ENCODE results near the gene PARD3B.

PARD3B gene

DNA sequence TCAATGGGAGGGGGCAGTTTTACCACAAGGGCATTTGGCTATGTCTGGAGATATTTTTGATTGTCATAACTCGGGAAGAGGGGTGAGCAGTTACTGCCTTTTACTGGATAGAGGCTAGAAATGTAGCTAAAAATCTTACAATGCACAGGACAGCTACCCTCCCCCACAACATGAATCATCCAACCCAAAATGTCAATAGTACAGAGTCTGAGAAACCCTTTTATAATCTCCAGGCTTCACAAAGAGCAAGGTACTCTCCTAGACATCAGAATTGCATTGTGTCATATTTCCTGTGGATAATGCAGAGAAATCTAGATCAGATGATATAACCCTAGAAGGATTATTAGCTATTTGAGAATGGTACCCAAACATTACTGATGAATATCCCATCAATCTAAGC, 859.9 kb downstream of the PARD3B start:
- DNase-seq: no peak
- no peaks in the 10 kb centered on the region for H3K4me1 ChIP-seq (ENCODE audit: control extremely low read depth in 1 of 4, control insufficient read depth in 4 of 4, insufficient read depth in 4 of 4, low read length in 3 of 4)
- ChIA-PET CTCF (interaction anchor here (1.0 kb wide), 1 partner anchor 12 kb away, joined by 3 read pairs; no protein-coding TSS in a partner anchor), POLR2A (no interaction called here)
- WGBS (ENCODE audit: insufficient coverage): no CpG with 5 or more reads among the region's 1 CpG
- no peaks in the 10 kb centered on the region for H3K9me3 ChIP-seq (ENCODE audit: control extremely low read depth in 1 of 5, control insufficient read depth in 4 of 5, insufficient read depth in 2 of 5, low read depth in 1 of 5, low read length in 4 of 5)
- H3K27ac ChIP-seq (ENCODE audit: insufficient read depth in 1 of 2, low read depth in 1 of 2, low read length in 2 of 2, poor library complexity in 1 of 2, severe bottlenecking in 2 of 2): no peak overlapping the region
- H3K36me3 ChIP-seq (ENCODE audit: control insufficient read depth in 4 of 4, insufficient read depth in 4 of 4, low read length in 3 of 4): no peaks in the 10 kb centered on the region
- no peak overlapping the region for H3K4me3 ChIP-seq (ENCODE audit: control insufficient read depth in 1 of 7, extremely low read depth in 1 of 7, insufficient read depth in 4 of 7, low read depth in 2 of 7, low read length in 6 of 7)
- peaks cover 0 to 2% (median 0%) of the 10 kb centered on the region in 5 experiments for H3K27me3 ChIP-seq (replicated peaks in 2 of 5; ENCODE audit: control insufficient read depth in 4 of 5, insufficient read depth in 5 of 5, low read length in 4 of 5)

DNA sequence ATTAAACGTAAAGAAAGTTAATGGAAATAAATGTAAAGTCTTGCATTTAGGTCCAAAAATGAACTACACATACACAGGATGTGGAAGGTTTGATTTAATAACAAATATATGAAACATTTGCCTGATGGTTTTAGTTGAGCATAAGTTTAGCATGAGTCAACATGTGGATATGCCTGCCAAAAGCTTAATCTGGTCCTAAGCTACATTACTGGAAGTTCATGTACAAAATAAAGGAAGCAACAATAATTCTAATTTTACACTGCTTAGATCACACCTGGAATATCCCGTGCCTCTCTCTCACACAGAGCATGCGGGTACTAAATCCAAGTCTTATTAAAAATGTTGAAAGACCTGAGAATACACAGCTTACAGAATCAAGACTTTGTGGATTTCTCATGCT, 860.5 kb downstream of the PARD3B start:
- H3K9me3 ChIP-seq (ENCODE audit: control extremely low read depth in 1 of 5, control insufficient read depth in 4 of 5, insufficient read depth in 2 of 5, low read depth in 1 of 5, low read length in 4 of 5): no peaks in the 10 kb centered on the region
- H3K36me3 ChIP-seq (ENCODE audit: control insufficient read depth in 4 of 4, insufficient read depth in 4 of 4, low read length in 3 of 4): no peaks in the 10 kb centered on the region
- ChIA-PET POLR2A (no interaction called here), CTCF (interaction anchor here (1.0 kb wide), 1 partner anchor 12 kb away, joined by 3 read pairs; no protein-coding TSS in a partner anchor)
- peaks cover 0 to 2% (median 0%) of the 10 kb centered on the region in 5 experiments for H3K27me3 ChIP-seq (replicated peaks in 2 of 5; ENCODE audit: control insufficient read depth in 4 of 5, insufficient read depth in 5 of 5, low read length in 4 of 5)
- H3K4me1 ChIP-seq (ENCODE audit: control extremely low read depth in 1 of 4, control insufficient read depth in 4 of 4, insufficient read depth in 4 of 4, low read length in 3 of 4): no peaks in the 10 kb centered on the region
- no peak overlapping the region for H3K4me3 ChIP-seq (ENCODE audit: control insufficient read depth in 1 of 7, extremely low read depth in 1 of 7, insufficient read depth in 4 of 7, low read depth in 2 of 7, low read length in 6 of 7)
- WGBS (ENCODE audit: insufficient coverage): 92% methylated on average over 2 of the region's 3 CpGs
- no peak overlapping the region for H3K27ac ChIP-seq (ENCODE audit: insufficient read depth in 1 of 2, low read depth in 1 of 2, low read length in 2 of 2, poor library complexity in 1 of 2, severe bottlenecking in 2 of 2)
- no peak for DNase-seq

DNA sequence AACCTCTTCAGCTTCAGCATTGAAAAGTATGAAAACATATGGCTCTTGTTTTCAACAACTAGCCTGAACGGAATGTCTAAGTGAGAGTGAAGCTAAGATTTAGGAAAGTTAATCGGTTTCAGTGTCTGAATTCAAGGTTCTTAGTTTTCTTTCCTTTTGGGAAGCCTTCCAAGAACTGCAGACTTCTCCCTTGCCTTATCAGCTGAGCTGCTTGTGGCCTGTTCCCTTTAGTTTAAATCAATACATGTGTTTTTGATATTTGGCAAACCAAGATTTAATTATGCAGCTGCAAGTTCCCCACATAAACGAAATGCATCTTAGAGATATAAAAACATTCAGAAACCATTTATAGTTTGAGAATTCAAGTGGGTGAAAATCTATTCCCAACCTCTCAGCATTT, 862.7 kb downstream of the PARD3B start:
- Histone ChIP-seq H3K27me3 (replicated peaks in 2 of 5; ENCODE audit: control insufficient read depth in 4 of 5, insufficient read depth in 5 of 5, low read length in 4 of 5) (no peaks in the 10 kb centered on the region), H3K27ac (ENCODE audit: insufficient read depth in 1 of 2, low read depth in 1 of 2, low read length in 2 of 2, poor library complexity in 1 of 2, severe bottlenecking in 2 of 2) (no peak overlapping the region), H3K9me3 (ENCODE audit: control extremely low read depth in 1 of 5, control insufficient read depth in 4 of 5, insufficient read depth in 2 of 5, low read depth in 1 of 5, low read length in 4 of 5) (no peaks in the 10 kb centered on the region), H3K4me3 (ENCODE audit: control insufficient read depth in 1 of 7, extremely low read depth in 1 of 7, insufficient read depth in 4 of 7, low read depth in 2 of 7, low read length in 6 of 7) (no peak overlapping the region), H3K36me3 (ENCODE audit: control insufficient read depth in 4 of 4, insufficient read depth in 4 of 4, low read length in 3 of 4) (no peaks in the 10 kb centered on the region), H3K4me1 (ENCODE audit: control extremely low read depth in 1 of 4, control insufficient read depth in 4 of 4, insufficient read depth in 4 of 4, low read length in 3 of 4) (no peaks in the 10 kb centered on the region)
- WGBS (ENCODE audit: insufficient coverage): 21% methylated on average over 2 of the region's 3 CpGs
- CTCF ChIA-PET: no interaction called here
- DNase-seq: no peak
- POLR2A ChIA-PET: no interaction called here

DNA sequence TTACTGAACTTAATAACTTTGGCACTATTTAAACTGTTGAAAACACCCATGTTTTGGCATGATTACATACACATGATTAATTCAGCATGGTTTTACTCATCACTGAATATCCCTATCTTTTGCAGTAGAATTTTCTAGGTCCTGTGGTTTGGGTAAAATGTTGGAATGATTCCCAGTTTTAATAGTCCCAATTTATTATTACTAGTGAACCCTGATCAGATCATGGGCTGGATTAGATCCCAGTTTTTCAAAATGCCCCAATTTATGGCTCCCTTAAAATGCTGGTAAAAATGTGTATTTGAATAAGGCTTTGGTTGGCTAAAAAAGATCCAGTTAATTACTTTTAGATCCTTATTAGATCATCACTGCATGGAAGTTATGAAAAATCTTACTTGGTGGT, 863.4 kb downstream of the PARD3B start:
- H3K4me3 ChIP-seq (ENCODE audit: control insufficient read depth in 1 of 7, extremely low read depth in 1 of 7, insufficient read depth in 4 of 7, low read depth in 2 of 7, low read length in 6 of 7): no peak overlapping the region
- CTCF ChIA-PET: no interaction called here
- DNase-seq: no peak
- no peaks in the 10 kb centered on the region for H3K9me3 ChIP-seq (ENCODE audit: control extremely low read depth in 1 of 5, control insufficient read depth in 4 of 5, insufficient read depth in 2 of 5, low read depth in 1 of 5, low read length in 4 of 5)
- no peaks in the 10 kb centered on the region for H3K27me3 ChIP-seq (replicated peaks in 2 of 5; ENCODE audit: control insufficient read depth in 4 of 5, insufficient read depth in 5 of 5, low read length in 4 of 5)
- no peak overlapping the region for H3K27ac ChIP-seq (ENCODE audit: insufficient read depth in 1 of 2, low read depth in 1 of 2, low read length in 2 of 2, poor library complexity in 1 of 2, severe bottlenecking in 2 of 2)
- no peaks in the 10 kb centered on the region for H3K36me3 ChIP-seq (ENCODE audit: control insufficient read depth in 4 of 4, insufficient read depth in 4 of 4, low read length in 3 of 4)
- POLR2A ChIA-PET: no interaction called here
- peaks cover 0 to 2% (median 0%) of the 10 kb centered on the region in 4 experiments for H3K4me1 ChIP-seq (ENCODE audit: control extremely low read depth in 1 of 4, control insufficient read depth in 4 of 4, insufficient read depth in 4 of 4, low read length in 3 of 4)

DNA sequence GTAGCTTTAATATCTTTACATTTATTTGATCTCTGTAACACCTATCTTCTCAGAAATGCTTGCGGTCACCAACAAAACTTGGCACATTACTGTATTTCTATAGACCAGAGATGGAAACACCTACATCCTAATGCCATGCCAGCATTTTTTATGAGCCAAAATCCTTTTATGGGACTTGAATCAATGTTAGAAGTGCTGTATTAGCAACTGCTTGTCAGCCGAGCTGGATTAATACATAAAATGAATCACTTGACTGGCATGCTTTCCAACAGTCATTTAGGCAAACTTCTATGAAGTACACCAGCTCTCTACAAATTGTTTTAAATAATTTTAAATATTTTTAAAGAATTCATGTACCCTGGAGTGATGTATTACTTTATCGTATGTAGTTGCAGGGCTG, 864.1 kb downstream of the PARD3B start:
- ChIA-PET POLR2A (interaction anchor here (0.5 kb wide), 1 partner anchor 626 kb away, joined by 3 read pairs; no protein-coding TSS in a partner anchor), CTCF (no interaction called here)
- H3K36me3 ChIP-seq (ENCODE audit: control insufficient read depth in 4 of 4, insufficient read depth in 4 of 4, low read length in 3 of 4): no peaks in the 10 kb centered on the region
- H3K4me3 ChIP-seq (ENCODE audit: control insufficient read depth in 1 of 7, extremely low read depth in 1 of 7, insufficient read depth in 4 of 7, low read depth in 2 of 7, low read length in 6 of 7): no peak overlapping the region
- no peaks in the 10 kb centered on the region for H3K9me3 ChIP-seq (ENCODE audit: control extremely low read depth in 1 of 5, control insufficient read depth in 4 of 5, insufficient read depth in 2 of 5, low read depth in 1 of 5, low read length in 4 of 5)
- DNase-seq: no peak
- H3K4me1 ChIP-seq (ENCODE audit: control extremely low read depth in 1 of 4, control insufficient read depth in 4 of 4, insufficient read depth in 4 of 4, low read length in 3 of 4): peaks cover 0 to 2% (median 0%) of the 10 kb centered on the region in 4 experiments
- no CpG with 5 or more reads among the region's 3 CpGs for WGBS (ENCODE audit: insufficient coverage)
- H3K27ac ChIP-seq (ENCODE audit: insufficient read depth in 1 of 2, low read depth in 1 of 2, low read length in 2 of 2, poor library complexity in 1 of 2, severe bottlenecking in 2 of 2): no peak overlapping the region
- no peaks in the 10 kb centered on the region for H3K27me3 ChIP-seq (replicated peaks in 2 of 5; ENCODE audit: control insufficient read depth in 4 of 5, insufficient read depth in 5 of 5, low read length in 4 of 5)

DNA sequence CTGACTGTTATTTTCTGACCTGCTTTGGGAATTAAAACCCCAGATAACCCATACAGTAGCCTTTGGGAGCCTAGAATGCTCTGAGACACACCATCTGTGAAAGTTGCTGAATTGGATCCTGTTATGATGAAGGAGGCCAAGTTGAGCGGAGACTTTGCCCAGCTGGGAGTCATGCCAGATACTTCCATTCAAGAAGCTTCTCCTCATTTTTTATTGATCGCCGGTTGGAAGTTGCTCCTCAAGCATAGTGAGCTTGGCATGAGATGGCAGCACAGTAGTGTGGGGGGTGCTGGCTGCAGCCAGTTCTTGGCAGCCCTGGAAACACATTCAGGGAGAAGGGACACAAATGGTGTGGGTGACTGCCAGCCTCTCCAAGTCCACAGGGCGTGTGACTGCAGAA, 866.3 kb downstream of the PARD3B start:
- no peak overlapping the region for H3K27ac ChIP-seq (ENCODE audit: insufficient read depth in 1 of 2, low read depth in 1 of 2, low read length in 2 of 2, poor library complexity in 1 of 2, severe bottlenecking in 2 of 2)

DNA sequence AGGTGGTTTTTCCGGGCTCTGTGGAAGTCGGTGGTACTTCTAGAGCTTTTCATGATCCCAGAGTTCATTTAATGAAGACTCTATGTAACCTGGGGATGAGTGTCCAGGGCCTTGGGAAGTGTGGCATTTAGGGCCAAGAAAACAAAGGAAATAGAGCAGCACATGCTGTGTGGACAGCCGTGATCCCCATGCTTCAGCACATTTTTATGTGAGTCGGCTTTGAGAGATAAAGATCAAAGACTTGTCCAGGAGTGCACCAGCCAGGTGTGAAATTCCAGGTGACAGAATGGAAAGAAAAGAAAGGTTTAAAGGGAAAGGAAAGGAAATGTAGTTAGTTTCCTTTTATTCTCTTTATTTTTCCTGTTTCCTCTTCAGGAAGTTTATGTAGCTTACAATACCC, 879.1 kb downstream of the PARD3B start:
- Histone ChIP-seq H3K27ac (ENCODE audit: insufficient read depth in 1 of 2, low read depth in 1 of 2, low read length in 2 of 2, poor library complexity in 1 of 2, severe bottlenecking in 2 of 2) (no peak overlapping the region), H3K27me3 (replicated peaks in 2 of 5; ENCODE audit: control insufficient read depth in 4 of 5, insufficient read depth in 5 of 5, low read length in 4 of 5) (no peaks in the 10 kb centered on the region), H3K4me1 (ENCODE audit: control extremely low read depth in 1 of 4, control insufficient read depth in 4 of 4, insufficient read depth in 4 of 4, low read length in 3 of 4) (no peaks in the 10 kb centered on the region), H3K4me3 (ENCODE audit: control insufficient read depth in 1 of 7, extremely low read depth in 1 of 7, insufficient read depth in 4 of 7, low read depth in 2 of 7, low read length in 6 of 7) (no peak overlapping the region), H3K9me3 (ENCODE audit: control extremely low read depth in 1 of 5, control insufficient read depth in 4 of 5, insufficient read depth in 2 of 5, low read depth in 1 of 5, low read length in 4 of 5) (no peaks in the 10 kb centered on the region), H3K36me3 (ENCODE audit: control insufficient read depth in 4 of 4, insufficient read depth in 4 of 4, low read length in 3 of 4) (no peaks in the 10 kb centered on the region)
- ChIA-PET POLR2A (no interaction called here), CTCF (no interaction called here)
- no peak for DNase-seq
- WGBS (ENCODE audit: insufficient coverage): 85% methylated on average over 4 of the region's 4 CpGs

More for the DNA sequence above, 866.3 kb downstream of the PARD3B start:
- WGBS (ENCODE audit: insufficient coverage): 100% methylated on average over 1 of the region's 4 CpGs
- CTCF ChIA-PET: no interaction called here
- Histone ChIP-seq H3K4me3 (ENCODE audit: control insufficient read depth in 1 of 7, extremely low read depth in 1 of 7, insufficient read depth in 4 of 7, low read depth in 2 of 7, low read length in 6 of 7) (no peak overlapping the region), H3K9me3 (ENCODE audit: control extremely low read depth in 1 of 5, control insufficient read depth in 4 of 5, insufficient read depth in 2 of 5, low read depth in 1 of 5, low read length in 4 of 5) (no peaks in the 10 kb centered on the region), H3K4me1 (ENCODE audit: control extremely low read depth in 1 of 4, control insufficient read depth in 4 of 4, insufficient read depth in 4 of 4, low read length in 3 of 4) (peaks cover 0 to 2% (median 0%) of the 10 kb centered on the region in 4 experiments), H3K36me3 (ENCODE audit: control insufficient read depth in 4 of 4, insufficient read depth in 4 of 4, low read length in 3 of 4) (no peaks in the 10 kb centered on the region), H3K27me3 (replicated peaks in 2 of 5; ENCODE audit: control insufficient read depth in 4 of 5, insufficient read depth in 5 of 5, low read length in 4 of 5) (no peaks in the 10 kb centered on the region)
- no peak for DNase-seq
- POLR2A ChIA-PET: no interaction called here
